Measurements from ENCODE around the gene C14orf39.

GRCh38 chr14:60514741-60515491, 29.1 kb upstream of the C14orf39 start:
- TF ChIP-seq CTCF (IDR thresholded peaks at IDR 0.05) = peak; percentile 84
- TF ChIP-seq ZFX (IDR thresholded peaks at IDR 0.05; ENCODE audit: borderline replicate concordance) = no peak
